Activated CD8-positive, alpha-beta T cell treated with anti-CD3 and anti-CD28 coated beads for 36 hours (primary cell): Measurements from ENCODE around the gene ATG4B. TPM values are rescaled to one million over a fixed set of nuclear protein-coding genes. Genes with fewer than 3 reads are reported as not detected.

ENCODE experiments used
- ATAC-seq: fragments of 200-7000 bp; cut with Tn5 transposase; one replicate; pipeline ENCODE4 v1.10.0; 2021; ENCODE audit warnings: mild to moderate bottlenecking, moderate library complexity
- CTCF ChIA-PET: fragments of 350-600 bp; sonication (Branson Sonifier 250); formaldehyde crosslinking; loops from one replicate; lab custom pipeline; 2021; ENCODE audit warnings: antibody characterized with exemption; lab: Charles Lee
- POLR2A ChIA-PET: fragments of 350-600 bp; sonication (Branson Sonifier 250); formaldehyde crosslinking; loops from one replicate; lab custom pipeline; 2021; ENCODE audit warnings: antibody characterized with exemption; lab: Charles Lee
- DNase-seq: peaks from one replicate; pipeline ENCODE4 v3.0.0-alpha.2; 2020
- H3K27ac Mint-ChIP-seq: one replicate; pipeline ENCODE4 v1.8.0; 2021; ENCODE audit warnings: mild to moderate bottlenecking, mixed read lengths
- H3K27me3 Mint-ChIP-seq: one replicate; pipeline ENCODE4 v1.8.0; 2021; ENCODE audit warnings: mixed read lengths
- H3K36me3 Mint-ChIP-seq: one replicate; pipeline ENCODE4 v1.8.0; 2021; ENCODE audit warnings: low read depth, mixed read lengths
- H3K4me1 Mint-ChIP-seq: one replicate; pipeline ENCODE4 v1.8.0; 2021; ENCODE audit warnings: low read depth, mixed read lengths
- H3K4me3 Mint-ChIP-seq: one replicate; pipeline ENCODE4 v1.8.0; 2021; ENCODE audit warnings: mild to moderate bottlenecking, moderate library complexity, mixed read lengths
- H3K9me3 Mint-ChIP-seq: one replicate; pipeline ENCODE4 v1.8.0; 2021; ENCODE audit warnings: mixed read lengths
- intact Hi-C: fragments of 100-400 bp; cut with micrococcal nuclease; formaldehyde crosslinking; loops from one replicate; pipeline ENCODE4 v1.10.0; 2022
- total RNA-seq, 2 experiments: library from RNA; stranded (reverse); gene quantifications; one replicate each; pipeline ENCODE4 v1.2.3, GENCODE V29; 2021
- TF ChIP-seq, protein P1 (sequence below): fragments of 200-600 bp; IDR thresholded peaks from one replicate; pipeline ENCODE4 v1.8.0; 2022; ENCODE audit warnings: antibody characterized with exemption, mild to moderate bottlenecking

ATG4B gene
- total RNA-seq, 2 experiments from 2014 or later = 90.7 to 94.6 TPM

DNA sequence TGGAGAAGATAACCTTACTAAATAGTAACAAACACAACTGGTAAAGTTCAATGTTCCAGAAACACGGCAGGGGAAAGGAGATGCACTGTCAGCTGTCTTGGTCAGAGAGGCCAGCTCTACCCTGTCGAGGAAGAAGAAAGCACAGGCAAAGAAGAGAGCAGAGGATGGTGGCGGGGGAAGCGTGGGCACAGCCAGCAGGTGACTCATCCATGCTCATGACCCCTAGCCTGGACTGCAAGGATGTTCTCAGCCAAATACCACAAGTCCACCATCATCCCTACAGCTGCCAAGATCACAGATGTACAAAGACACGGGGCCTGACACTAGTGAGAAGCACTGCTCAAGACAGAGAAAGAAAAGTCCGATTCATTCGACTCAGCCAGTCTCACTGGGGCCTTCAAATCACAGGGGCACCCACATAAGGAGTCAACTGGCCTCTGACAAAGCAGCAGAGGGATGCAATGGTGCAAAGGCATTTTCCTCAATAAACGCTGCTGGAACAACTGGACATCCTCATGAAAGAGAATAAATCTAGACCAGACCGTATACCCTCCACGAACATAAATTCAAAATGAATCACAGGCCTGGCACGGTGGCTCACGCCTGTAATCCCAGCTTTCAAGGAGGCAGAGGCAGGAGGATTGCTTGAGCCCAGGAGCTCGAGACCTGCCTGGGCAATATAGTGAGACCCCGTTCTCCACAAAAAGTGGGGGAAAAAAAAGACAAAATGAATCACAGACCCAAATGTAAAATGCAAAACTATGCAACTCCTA, 43.5 kb downstream of the ATG4B start:
- TF ChIP-seq, protein P1, sequence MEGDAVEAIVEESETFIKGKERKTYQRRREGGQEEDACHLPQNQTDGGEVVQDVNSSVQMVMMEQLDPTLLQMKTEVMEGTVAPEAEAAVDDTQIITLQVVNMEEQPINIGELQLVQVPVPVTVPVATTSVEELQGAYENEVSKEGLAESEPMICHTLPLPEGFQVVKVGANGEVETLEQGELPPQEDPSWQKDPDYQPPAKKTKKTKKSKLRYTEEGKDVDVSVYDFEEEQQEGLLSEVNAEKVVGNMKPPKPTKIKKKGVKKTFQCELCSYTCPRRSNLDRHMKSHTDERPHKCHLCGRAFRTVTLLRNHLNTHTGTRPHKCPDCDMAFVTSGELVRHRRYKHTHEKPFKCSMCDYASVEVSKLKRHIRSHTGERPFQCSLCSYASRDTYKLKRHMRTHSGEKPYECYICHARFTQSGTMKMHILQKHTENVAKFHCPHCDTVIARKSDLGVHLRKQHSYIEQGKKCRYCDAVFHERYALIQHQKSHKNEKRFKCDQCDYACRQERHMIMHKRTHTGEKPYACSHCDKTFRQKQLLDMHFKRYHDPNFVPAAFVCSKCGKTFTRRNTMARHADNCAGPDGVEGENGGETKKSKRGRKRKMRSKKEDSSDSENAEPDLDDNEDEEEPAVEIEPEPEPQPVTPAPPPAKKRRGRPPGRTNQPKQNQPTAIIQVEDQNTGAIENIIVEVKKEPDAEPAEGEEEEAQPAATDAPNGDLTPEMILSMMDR = no peak
- peaks cover 16% of the 10 kb centered on the region for H3K4me1 Mint-ChIP-seq
- ChIA-PET CTCF (no interaction called here), POLR2A (interaction anchor here (2.5 kb wide), 1 partner anchor 11 kb away, joined by 10 read pairs; no protein-coding TSS in a partner anchor)
- no peak overlapping the region for H3K4me3 Mint-ChIP-seq
- peak overlapping the region; percentile 55 for H3K27ac Mint-ChIP-seq
- DNase-seq = no peak
- H3K9me3 Mint-ChIP-seq = no peaks in the 10 kb centered on the region
- intact Hi-C loops = no loop called here
- no peaks in the 10 kb centered on the region for H3K27me3 Mint-ChIP-seq
- no peak for ATAC-seq
- peaks cover 64% of the 10 kb centered on the region for H3K36me3 Mint-ChIP-seq

DNA sequence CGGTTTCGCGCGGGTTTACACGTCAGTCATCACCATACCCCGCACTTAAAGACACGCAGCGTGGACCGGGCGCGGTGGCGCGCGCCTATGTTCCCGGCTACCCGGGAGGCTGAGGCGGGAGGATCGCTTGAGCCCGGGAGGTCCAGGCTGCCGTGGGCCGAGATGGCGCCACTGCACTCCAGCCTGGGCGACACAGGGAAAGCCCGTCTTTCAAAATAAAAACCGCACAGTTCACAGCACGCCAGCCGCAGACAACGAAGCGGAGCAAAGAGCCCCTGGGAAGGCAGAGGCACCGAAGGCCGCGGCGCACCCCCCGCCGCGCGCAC, 48.8 kb downstream of the ATG4B start:
- DNase-seq = no peak
- ChIA-PET POLR2A (interaction anchor here (0.7 to 5.7 kb wide), 8 partner anchors 9 to 371 kb away, joined by 3 to 77 read pairs (median 5); partner anchors contain the start of genes D2HGDH, HDLBP, ING5 and SEPTIN2), CTCF (interaction anchor here (0.6 to 1.6 kb wide), 5 partner anchors 13 to 192 kb away, joined by 4 to 8 read pairs (median 7); partner anchors contain the start of gene ING5)
- no peaks in the 10 kb centered on the region for H3K27me3 Mint-ChIP-seq
- ATAC-seq = peak; percentile 2
- TF ChIP-seq, protein P1 = no peak
- H3K4me3 Mint-ChIP-seq = peak overlapping the region; percentile 97
- H3K27ac Mint-ChIP-seq = peak overlapping the region; percentile 80
- intact Hi-C loops = loop anchor here (5.0 kb wide), 1 partner anchor 196 kb away; no protein-coding TSS in a partner anchor
- H3K36me3 Mint-ChIP-seq = peaks cover 59% of the 10 kb centered on the region
- no peaks in the 10 kb centered on the region for H3K9me3 Mint-ChIP-seq
- peaks cover 28% of the 10 kb centered on the region for H3K4me1 Mint-ChIP-seq

GRCh38 chr2:241686650-241687425, 49.3 kb downstream of the ATG4B start, which contains the start of gene DTYMK:
Gene DTYMK, minus strand, starts transcription at chr2:241686815. Its CDS starts 32 bp downstream, at chr2:241686783.
- H3K27ac Mint-ChIP-seq = peak within 1 kb of the TSS; percentile 97
- ChIA-PET CTCF (interaction anchor here (0.6 to 1.7 kb wide), 6 partner anchors 12 to 197 kb away, joined by 3 to 8 read pairs (median 6); partner anchors contain the start of genes ING5 and PDCD1), POLR2A (interaction anchor here (0.7 to 5.7 kb wide), 12 partner anchors 10 to 371 kb away, joined by 3 to 77 read pairs (median 5); partner anchors contain the start of genes D2HGDH, HDLBP, ING5 and SEPTIN2)
- H3K27me3 Mint-ChIP-seq = no peaks in the 10 kb centered on the region
- peak within 1 kb of the TSS; percentile 97 for H3K4me3 Mint-ChIP-seq
- ATAC-seq = peak; percentile 97
- TF ChIP-seq, protein P1 = no peak
- intact Hi-C loops = loop anchor here (5.0 kb wide), 1 partner anchor 195 kb away; no protein-coding TSS in a partner anchor
- peaks cover 54% of the 10 kb centered on the region for H3K36me3 Mint-ChIP-seq
- DNase-seq = peak; percentile 97
- H3K4me1 Mint-ChIP-seq = peaks cover 28% of the 10 kb centered on the region
- no peaks in the 10 kb centered on the region for H3K9me3 Mint-ChIP-seq

- Mint-ChIP-seq H3K4me1 (peaks cover 27% of the 10 kb centered on the region), H3K27ac (no peak overlapping the region), H3K9me3 (no peaks in the 10 kb centered on the region), H3K27me3 (no peaks in the 10 kb centered on the region), H3K36me3 (peaks cover 43% of the 10 kb centered on the region), H3K4me3 (peak overlapping the region; percentile 40)
- ChIA-PET POLR2A (interaction anchor here (1.3 to 5.7 kb wide), 4 partner anchors 11 to 191 kb away, joined by 4 to 77 read pairs (median 10); partner anchors contain the start of genes D2HGDH and ING5), CTCF (interaction anchor here (0.8 to 2.5 kb wide), 3 partner anchors 9 to 189 kb away, joined by 3 to 9 read pairs (median 5); no protein-coding TSS in a partner anchor)
- no peak for ATAC-seq
- intact Hi-C loops = loop anchor here (5.0 kb wide), 1 partner anchor 193 kb away; no protein-coding TSS in a partner anchor
- TF ChIP-seq, protein P1 = no peak
- no peak for DNase-seq
These were observed 51.8 kb downstream of the ATG4B start for GRCh38 chr2:241689306-241689705.
